ENCODE measurements around the gene CHAMP1.

CHAMP1 gene

GRCh38 chr13:114296448-114296847, 17.9 kb upstream of the CHAMP1 start:
- no peak for DNase-seq

GRCh38 chr13:114296902-114297301, 17.4 kb upstream of the CHAMP1 start:
- no peak for DNase-seq

GRCh38 chr13:114298866-114299265, 15.4 kb upstream of the CHAMP1 start:
- DNase-seq: no peak

GRCh38 chr13:114299604-114300305, 14.5 kb upstream of the CHAMP1 start:
- no peak for DNase-seq

- DNase-seq: no peak
Observed at GRCh38 chr13:114303700-114304327, 10.5 kb upstream of the CHAMP1 start.

GRCh38 chr13:114304346-114305034, 9.8 kb upstream of the CHAMP1 start:
- no peak for DNase-seq

- no peak for DNase-seq
Observed at GRCh38 chr13:114309086-114309485, 5.2 kb upstream of the CHAMP1 start.

GRCh38 chr13:114309806-114310410, 4.4 kb upstream of the CHAMP1 start:
- no peak for DNase-seq

GRCh38 chr13:114310956-114311355, 3.3 kb upstream of the CHAMP1 start:
- DNase-seq: no peak

- no peak for DNase-seq
Observed at GRCh38 chr13:114311387-114311786, 2.9 kb upstream of the CHAMP1 start.

- DNase-seq: no peak
Observed at GRCh38 chr13:114311908-114312307, 2.4 kb upstream of the CHAMP1 start.

GRCh38 chr13:114313061-114313860, 1.0 kb upstream of the CHAMP1 start:
- no peak for DNase-seq

- DNase-seq: no peak
Observed at GRCh38 chr13:114315074-114315785, 927 bp downstream of the CHAMP1 start.

- no peak for DNase-seq
Observed at GRCh38 chr13:114318624-114319023, 4.3 kb downstream of the CHAMP1 start.

GRCh38 chr13:114319441-114319913, 5.2 kb downstream of the CHAMP1 start:
- DNase-seq: no peak

GRCh38 chr13:114320065-114320464, 5.8 kb downstream of the CHAMP1 start:
- DNase-seq: no peak

GRCh38 chr13:114321256-114321655, 7.0 kb downstream of the CHAMP1 start:
- no peak for DNase-seq

- no peak for DNase-seq
Observed at GRCh38 chr13:114323349-114323748, 9.0 kb downstream of the CHAMP1 start.

GRCh38 chr13:114324334-114324733, 10.0 kb downstream of the CHAMP1 start:
- no peak for DNase-seq

GRCh38 chr13:114325729-114326128, 11.4 kb downstream of the CHAMP1 start:
- DNase-seq: no peak

GRCh38 chr13:114328034-114328433, 13.7 kb downstream of the CHAMP1 start:
- no peak for DNase-seq

GRCh38 chr13:114328595-114328994, 14.3 kb downstream of the CHAMP1 start:
- DNase-seq: no peak
